PC-3 (cell line): ENCODE results near the gene NR1D2.

Source experiments
- CTCF ChIP-seq: fragments of 300-600 bp; sonication (generic); conservative IDR thresholded peaks from 2 replicates; pipeline ENCODE4 v1.5.1; 2017; ENCODE audit warnings: antibody characterized with exemption, low read depth, mild to moderate bottlenecking, low read length
- EZH2phosphoT487 ChIP-seq: fragments of 300-600 bp; sonication (generic); IDR thresholded peaks from 2 replicates; pipeline ENCODE4 v1.6.1; 2018; ENCODE audit warnings: mild to moderate bottlenecking, antibody characterized with exemption, low read length, borderline replicate concordance

- TF ChIP-seq CTCF = no peak
- TF ChIP-seq EZH2phosphoT487 = no peak
Measured at GRCh38 chr3:23961066-23961465, 16.0 kb downstream of the NR1D2 start.
